GM06990 (cell line): ENCODE measurements around the gene NMRAL1.

Experiments used
- DNase-seq: peaks from one replicate; pipeline ENCODE4 v3.0.0-alpha.2; 2011; ENCODE audit not compliant: insufficient read length; ENCODE audit errors: extremely low read depth
- H3K27me3 ChIP-seq: replicated peaks from 2 replicates; pipeline ENCODE4 v1.6.0; 2011; ENCODE audit warnings: low read length; ENCODE audit not compliant: control insufficient read depth, insufficient read depth
- H3K36me3 ChIP-seq: 2 replicates; pipeline ENCODE4 v1.5.1; 2011; ENCODE audit warnings: low read length; ENCODE audit not compliant: control insufficient read depth, insufficient read depth
- H3K4me3 ChIP-seq: replicated peaks from 2 replicates; pipeline ENCODE4 v1.5.1; 2011; ENCODE audit warnings: low read depth, mild to moderate bottlenecking, control low read depth, low read length
- CTCF ChIP-seq: IDR thresholded peaks from 2 replicates; pipeline ENCODE4 v1.5.1; 2011; ENCODE audit warnings: low read length, control low read depth, mild to moderate bottlenecking, inconsistent platforms; ENCODE audit not compliant: insufficient read depth, poor library complexity, severe bottlenecking

The NMRAL1 gene

GRCh38 chr16:4431023-4431422 is 43.4 kb downstream of the NMRAL1 start:
- no peak for TF ChIP-seq CTCF
- Histone ChIP-seq H3K4me3 (no peak overlapping the region), H3K27me3 (no peaks in the 10 kb centered on the region), H3K36me3 (peaks cover 9% of the 10 kb centered on the region)
- no peak for DNase-seq

- DNase-seq: no peak
- Histone ChIP-seq H3K27me3 (no peaks in the 10 kb centered on the region), H3K36me3 (peaks cover 4% of the 10 kb centered on the region), H3K4me3 (no peak overlapping the region)
- TF ChIP-seq CTCF: no peak
Observed at GRCh38 chr16:4428500-4428899, 45.9 kb downstream of the NMRAL1 start.

- TF ChIP-seq CTCF: no peak
- DNase-seq: no peak
- H3K36me3 ChIP-seq: peaks cover 4% of the 10 kb centered on the region
- H3K4me3 ChIP-seq: peak overlapping the region; percentile 78
- no peaks in the 10 kb centered on the region for H3K27me3 ChIP-seq
Observed at GRCh38 chr16:4426722-4427372, 47.6 kb downstream of the NMRAL1 start.

- Histone ChIP-seq H3K36me3 (peaks cover 4% of the 10 kb centered on the region), H3K4me3 (peak overlapping the region; percentile 78), H3K27me3 (no peaks in the 10 kb centered on the region)
- DNase-seq: no peak
- TF ChIP-seq CTCF: peak; percentile 5
Observed at GRCh38 chr16:4426021-4426684, 48.3 kb downstream of the NMRAL1 start.

- no peaks in the 10 kb centered on the region for H3K27me3 ChIP-seq
- peak within 1 kb of the TSS; percentile 78 for H3K4me3 ChIP-seq
- H3K36me3 ChIP-seq: peaks cover 4% of the 10 kb centered on the region
- TF ChIP-seq CTCF: no peak
- peak; percentile 97 for DNase-seq
Observed at GRCh38 chr16:4425378-4426020, 48.9 kb downstream of the NMRAL1 start, which contains the start of gene DNAJA3. Gene DNAJA3 (plus strand): TSS chr16:4425868. CDS start chr16:4425882, 14 bp downstream.
